ENCODE data around the gene SUMO3.

Gene SUMO3

GRCh38 chr21:44840771-44841170, 22.9 kb upstream of the SUMO3 start:
- TF ChIP-seq, protein P1, sequence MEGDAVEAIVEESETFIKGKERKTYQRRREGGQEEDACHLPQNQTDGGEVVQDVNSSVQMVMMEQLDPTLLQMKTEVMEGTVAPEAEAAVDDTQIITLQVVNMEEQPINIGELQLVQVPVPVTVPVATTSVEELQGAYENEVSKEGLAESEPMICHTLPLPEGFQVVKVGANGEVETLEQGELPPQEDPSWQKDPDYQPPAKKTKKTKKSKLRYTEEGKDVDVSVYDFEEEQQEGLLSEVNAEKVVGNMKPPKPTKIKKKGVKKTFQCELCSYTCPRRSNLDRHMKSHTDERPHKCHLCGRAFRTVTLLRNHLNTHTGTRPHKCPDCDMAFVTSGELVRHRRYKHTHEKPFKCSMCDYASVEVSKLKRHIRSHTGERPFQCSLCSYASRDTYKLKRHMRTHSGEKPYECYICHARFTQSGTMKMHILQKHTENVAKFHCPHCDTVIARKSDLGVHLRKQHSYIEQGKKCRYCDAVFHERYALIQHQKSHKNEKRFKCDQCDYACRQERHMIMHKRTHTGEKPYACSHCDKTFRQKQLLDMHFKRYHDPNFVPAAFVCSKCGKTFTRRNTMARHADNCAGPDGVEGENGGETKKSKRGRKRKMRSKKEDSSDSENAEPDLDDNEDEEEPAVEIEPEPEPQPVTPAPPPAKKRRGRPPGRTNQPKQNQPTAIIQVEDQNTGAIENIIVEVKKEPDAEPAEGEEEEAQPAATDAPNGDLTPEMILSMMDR (IDR thresholded peaks at IDR 0.05; ENCODE audit: low read depth, low read length, missing control alignments): no peak
- H3K4me3 ChIP-seq (replicated peaks; ENCODE audit: low read depth, low read length): no peak overlapping the region
- no peak for DNase-seq (ENCODE audit: extremely low read depth, low read depth)

- no peak overlapping the region for H3K4me3 ChIP-seq (replicated peaks; ENCODE audit: low read depth, low read length)
- TF ChIP-seq, protein P1 (IDR thresholded peaks at IDR 0.05; ENCODE audit: low read depth, low read length, missing control alignments): no peak
Measured at GRCh38 chr21:44838951-44839350, 21.1 kb upstream of the SUMO3 start.

DNA sequence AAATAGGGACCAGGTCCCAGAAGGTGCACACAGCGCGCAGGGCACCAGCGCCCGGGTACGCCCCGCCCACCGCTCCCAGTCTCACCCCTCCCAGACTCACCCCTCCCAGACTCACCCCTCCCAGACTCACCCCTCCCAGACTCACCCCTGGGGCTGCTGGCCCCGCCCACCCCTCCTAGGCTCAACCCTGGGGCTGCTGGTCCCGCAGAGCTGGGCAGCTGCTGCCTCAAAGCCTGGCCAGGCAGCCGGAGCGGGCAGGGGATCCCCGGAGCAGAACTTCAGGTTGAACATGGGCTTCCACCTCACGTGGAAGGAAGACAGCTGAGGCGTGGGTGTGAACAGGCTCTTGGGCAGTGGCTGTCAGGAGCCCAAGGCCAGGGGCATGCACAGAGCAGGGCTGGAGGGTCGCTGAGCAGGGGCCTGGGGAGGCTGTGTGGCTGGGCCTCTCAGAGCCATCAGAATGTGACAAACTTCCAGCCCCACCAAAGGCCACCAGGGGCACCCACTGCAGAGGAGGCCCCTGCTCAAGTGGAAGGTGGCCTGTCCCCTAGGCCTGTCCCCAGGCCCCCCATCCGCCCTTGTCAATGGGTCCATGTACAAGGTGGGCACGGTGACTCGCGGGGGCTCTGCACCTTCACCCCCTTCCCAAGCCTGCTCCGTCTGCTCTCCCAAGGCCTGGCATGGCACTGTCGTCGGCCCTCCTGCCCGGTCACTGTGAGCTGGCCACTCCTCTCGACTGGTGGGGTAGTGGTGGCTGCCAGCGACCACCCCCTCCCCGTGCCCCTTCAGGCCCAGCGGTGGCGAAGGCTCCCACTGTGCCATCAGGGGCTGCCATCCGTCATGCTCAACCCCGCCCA, 20.4 kb upstream of the SUMO3 start:
- H3K4me3 ChIP-seq (replicated peaks; ENCODE audit: low read depth, low read length): no peak overlapping the region
- TF ChIP-seq, protein P1 (IDR thresholded peaks at IDR 0.05; ENCODE audit: low read depth, low read length, missing control alignments): no peak
- no peak for DNase-seq (ENCODE audit: extremely low read depth, low read depth)

More at GRCh38 chr21:44838951-44839350, 21.1 kb upstream of the SUMO3 start:
- DNase-seq (ENCODE audit: extremely low read depth, low read depth): no peak

DNA sequence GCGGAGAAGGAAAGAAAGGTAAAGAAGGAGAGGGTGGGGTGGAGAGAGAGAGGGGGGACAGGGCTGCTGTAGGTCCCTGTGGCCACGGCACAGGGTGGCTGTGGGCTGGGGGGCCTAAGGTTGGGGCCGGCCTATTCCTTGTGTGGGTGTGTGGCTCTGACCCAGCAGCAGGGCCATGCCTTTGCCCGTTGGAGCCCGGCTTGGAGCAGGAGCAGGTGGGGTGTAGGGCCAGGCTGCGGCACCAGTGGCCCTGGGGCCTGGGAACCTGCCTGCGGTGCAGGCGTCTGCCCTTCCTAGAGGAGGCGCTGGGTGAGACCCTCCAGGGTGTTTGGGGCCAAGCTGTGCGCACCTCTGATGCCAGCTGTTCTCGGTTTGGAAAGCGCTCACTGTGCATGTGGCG, 19.7 kb upstream of the SUMO3 start:
- no peak for DNase-seq (ENCODE audit: extremely low read depth, low read depth)
- TF ChIP-seq, protein P1 (IDR thresholded peaks at IDR 0.05; ENCODE audit: low read depth, low read length, missing control alignments): no peak
- no peak overlapping the region for H3K4me3 ChIP-seq (replicated peaks; ENCODE audit: low read depth, low read length)

GRCh38 chr21:44836666-44837471, 19.0 kb upstream of the SUMO3 start:
- DNase-seq (ENCODE audit: extremely low read depth, low read depth): no peak
- TF ChIP-seq, protein P1 (IDR thresholded peaks at IDR 0.05; ENCODE audit: low read depth, low read length, missing control alignments): no peak
- no peak overlapping the region for H3K4me3 ChIP-seq (replicated peaks; ENCODE audit: low read depth, low read length)

DNA sequence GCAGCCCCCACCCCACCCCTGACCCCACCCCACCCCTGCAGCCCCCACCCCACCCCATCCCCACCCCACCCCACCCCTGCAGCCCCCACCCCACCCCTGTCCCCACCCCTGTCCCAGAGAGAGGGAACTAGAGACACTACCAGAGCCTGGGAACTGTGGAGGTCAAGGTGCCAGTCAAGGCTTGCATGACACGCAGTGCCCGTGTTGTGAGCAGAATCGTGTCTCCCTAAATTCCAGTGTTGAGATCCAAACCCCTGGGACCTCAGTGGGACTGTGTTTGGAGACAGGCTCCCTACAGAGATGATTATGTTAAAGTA, 18.4 kb upstream of the SUMO3 start:
- DNase-seq (ENCODE audit: extremely low read depth, low read depth): no peak
- H3K4me3 ChIP-seq (replicated peaks; ENCODE audit: low read depth, low read length): no peak overlapping the region
- TF ChIP-seq, protein P1 (IDR thresholded peaks at IDR 0.05; ENCODE audit: low read depth, low read length, missing control alignments): no peak

All from HFF-Myc (cell line).